ENCODE data around the gene PNMT. TPM values are rescaled to one million over a fixed set of nuclear protein-coding genes. Genes with fewer than 3 reads are reported as not detected.

Gene PNMT
- total and polyA plus RNA-seq, 2 of the 13 experiments (the other 11 are each of a cell fraction or from before 2014, with no cell fraction given), result 0.25 TPM; not detected in 1

- TF ChIP-seq SNAPC4 (CRISPR knock-in tag; IDR thresholded peaks at IDR 0.05) (0 out of 2 replicates have a peak, but pooled peaks have one; percentile 39), PITX1 (CRISPR knock-in tag; IDR thresholded peaks at IDR 0.05) (peak; percentile 63; the same call in 1 of the 2 replicates), ZNF260 (CRISPR knock-in tag; IDR thresholded peaks at IDR 0.05; ENCODE audit: borderline replicate concordance, low read depth) (no peak), NR2F1 (CRISPR knock-in tag; IDR thresholded peaks at IDR 0.05) (no peak), ZIK1 (CRISPR knock-in tag; IDR thresholded peaks at IDR 0.05; ENCODE audit: borderline replicate concordance, low read depth) (peak; percentile 57; the same call in 1 of the 2 replicates), KMT2A (CRISPR knock-in tag; IDR thresholded peaks at IDR 0.05) (peak; percentile 44; the same call in 1 of the 2 replicates), KDM5B (CRISPR knock-in tag; IDR thresholded peaks at IDR 0.05; ENCODE audit: borderline replicate concordance) (peak; percentile 28; the same call in 1 of the 2 replicates), PATZ1 (CRISPR knock-in tag; IDR thresholded peaks at IDR 0.05) (peak; percentile 77; the same call in 1 of the 2 replicates), ZNF256 (CRISPR knock-in tag; conservative IDR thresholded peaks at IDR 0.05) (peak; percentile 92), MAF1 (CRISPR knock-in tag; IDR thresholded peaks at IDR 0.05; ENCODE audit: borderline replicate concordance) (peak; percentile 82; the same call in 1 of the 2 replicates), ZKSCAN5 (CRISPR knock-in tag; IDR thresholded peaks at IDR 0.05) (no peak), REPIN1 (CRISPR knock-in tag; IDR thresholded peaks at IDR 0.05; ENCODE audit: borderline replicate concordance, low read depth) (peak; percentile 86; the same call in 1 of the 2 replicates), ZNF253 (CRISPR knock-in tag; IDR thresholded peaks at IDR 0.05; ENCODE audit: borderline replicate concordance) (no peak), HMGXB4 (CRISPR knock-in tag; IDR thresholded peaks at IDR 0.05; ENCODE audit: borderline replicate concordance in 1 of 2, low read depth in 1 of 2) (peak in 1 of 2 experiments; percentile 4; a peak in 2 of 4 replicates), EHMT2 (IDR thresholded peaks at IDR 0.05; ENCODE audit: borderline replicate concordance, low read depth, low read length) (no peak), KAT8 (CRISPR knock-in tag; IDR thresholded peaks at IDR 0.05) (peak; percentile 99), BORCS8-MEF2B (CRISPR knock-in tag; IDR thresholded peaks at IDR 0.05) (peak; percentile 56; the same call in 1 of the 2 replicates)
Observed at GRCh38 chr17:39687546-39688474, 19.6 kb downstream of the PNMT start, which contains the start of gene PGAP3 (continued).
